SK-N-SH (cell line): Measurements from ENCODE around the gene NRM. TPM values are rescaled to one million over a fixed set of nuclear protein-coding genes. Genes with fewer than 3 reads are reported as not detected.

ENCODE experiments used
- CTCF ChIA-PET: fragments of 300-600, 350-600 bp; formaldehyde crosslinking; extraction: SDS; loops from one replicate; lab custom pipeline; 2021; lab: Yijun Ruan, JAX
- POLR2A ChIA-PET: fragments of 350-600 bp; sonication (Branson Sonifier 250); formaldehyde crosslinking; extraction: SDS; loops from one replicate; lab custom pipeline; 2020; ENCODE audit warnings: antibody characterized with exemption, inconsistent platforms; lab: Yijun Ruan, JAX
- DNase-seq: peaks from one replicate; pipeline ENCODE4 v3.0.0; 2012
- H2AFZ ChIP-seq: fragments of 200-600 bp; sonication (generic); 2 replicates; pipeline ENCODE4 v1.8.1; 2016; ENCODE audit warnings: antibody characterized with exemption, mild to moderate bottlenecking, low read depth
- H3F3A ChIP-seq: fragments of 200-600 bp; sonication (generic); replicated peaks from 2 replicates; pipeline ENCODE3; 2016; ENCODE audit warnings: antibody characterized with exemption, mild to moderate bottlenecking; ENCODE audit not compliant: insufficient read depth
- H3K27ac ChIP-seq, 2 experiments: fragments of 200-500 bp in 1 of 2; fragments of 200-600 bp in 1 of 2; sonication (Bioruptor generic) in 1 of 2; sonication (generic), shearing (Covaris generic) in 1 of 2; 2 replicates each; pipeline versions ENCODE4 v1.5.1 to v1.6.1; 2014 to 2016; ENCODE audit warnings: low read depth in 2 of 2, inconsistent platforms in 1 of 2, low read length in 1 of 2, mild to moderate bottlenecking in 1 of 2, mixed read lengths in 1 of 2
- H3K27me3 ChIP-seq: fragments of 200-600 bp; sonication (generic), shearing (Covaris generic); 2 replicates; pipeline ENCODE4 v1.6.1; 2016; ENCODE audit warnings: mixed run types; ENCODE audit not compliant: insufficient read depth
- H3K36me3 ChIP-seq, 2 experiments: fragments of 200-500 bp in 1 of 2; fragments of 200-600 bp in 1 of 2; sonication (Bioruptor generic) in 1 of 2; sonication (generic) in 1 of 2; replicated peaks in 1 of 2; 2 replicates each; pipeline versions ENCODE3 to v1.5.1; 2014 to 2016; ENCODE audit warnings: low read length in 1 of 2, mild to moderate bottlenecking in 1 of 2; ENCODE audit not compliant: insufficient read depth in 2 of 2, control insufficient read depth in 1 of 2
- H3K4me1 ChIP-seq, 2 experiments: fragments of 200-500 bp in 1 of 2; fragments of 200-600 bp in 1 of 2; sonication (Bioruptor generic) in 1 of 2; sonication (generic), shearing (Covaris generic) in 1 of 2; 2 replicates each; pipeline versions ENCODE4 v1.5.1 to v1.6.1; 2014 to 2016; ENCODE audit warnings: low read depth in 1 of 2, low read length in 1 of 2, mixed run types in 1 of 2; ENCODE audit not compliant: insufficient read depth in 2 of 2, control insufficient read depth in 1 of 2
- H3K4me2 ChIP-seq: fragments of 200-600 bp; sonication (generic), shearing (Covaris generic); 2 replicates; pipeline ENCODE4 v1.6.1; 2017; ENCODE audit warnings: mixed run types
- H3K4me3 ChIP-seq, 2 experiments: fragments of 200-500 bp in 1 of 2; fragments of 200-600 bp in 1 of 2; sonication (Bioruptor generic) in 1 of 2; sonication (generic), shearing (Covaris generic) in 1 of 2; 2 replicates each; pipeline versions ENCODE4 v1.5.1 to v1.8.1; 2014 to 2016; ENCODE audit warnings: low read depth in 2 of 2, inconsistent platforms in 1 of 2, low read length in 1 of 2, mild to moderate bottlenecking in 1 of 2, mixed read lengths in 1 of 2, moderate library complexity in 1 of 2
- H3K79me2 ChIP-seq: fragments of 200-600 bp; sonication (generic); 2 replicates; pipeline ENCODE4 v1.8.1; 2017; ENCODE audit warnings: mild to moderate bottlenecking; ENCODE audit not compliant: insufficient read depth
- H3K9ac ChIP-seq: fragments of 200-600 bp; sonication (generic); 2 replicates; pipeline ENCODE4 v1.6.1; 2017; ENCODE audit warnings: mixed run types
- H3K9me2 ChIP-seq: fragments of 200-600 bp; sonication (generic); 2 replicates; pipeline ENCODE4 v1.6.1; 2017; ENCODE audit warnings: mixed run types
- H3K9me3 ChIP-seq: fragments of 200-600 bp; sonication (generic); 2 replicates; pipeline ENCODE4 v1.6.1; 2017; ENCODE audit warnings: mixed run types, mild to moderate bottlenecking, moderate library complexity
- H4K20me1 ChIP-seq: fragments of 200-600 bp; sonication (generic); 2 replicates; pipeline ENCODE4 v1.6.1; 2017; ENCODE audit warnings: mild to moderate bottlenecking, mixed run types; ENCODE audit not compliant: insufficient read depth
- IRF3 ChIP-seq: fragments of 150-350 bp; IDR thresholded peaks from 2 replicates; pipeline ENCODE4 v1.6.1; 2016; ENCODE audit warnings: mild to moderate bottlenecking, low read depth, low read length
- JUND ChIP-seq: IDR thresholded peaks from 2 replicates; pipeline ENCODE4 v1.4.0; 2012
- MEF2A ChIP-seq: IDR thresholded peaks from 2 replicates; pipeline ENCODE4 v1.4.0; 2012; ENCODE audit warnings: low read depth, borderline replicate concordance
- MXI1 ChIP-seq: IDR thresholded peaks from 2 replicates; pipeline ENCODE4 v1.6.1; 2012; ENCODE audit warnings: mild to moderate bottlenecking, low read depth, low read length, improper control_type of control experiment
- RAD21 ChIP-seq: IDR thresholded peaks from 2 replicates; pipeline ENCODE4 v1.6.1; 2012; ENCODE audit warnings: mild to moderate bottlenecking, low read length
- RCOR1 ChIP-seq: fragments of 150-350 bp; IDR thresholded peaks from 2 replicates; pipeline ENCODE4 v1.6.1; 2017; ENCODE audit warnings: antibody characterized with exemption, low read length
- REST ChIP-seq: IDR thresholded peaks from 2 replicates; pipeline ENCODE4 v1.6.1; 2012; ENCODE audit warnings: mild to moderate bottlenecking, low read depth, low read length, moderate library complexity
- RFX5 ChIP-seq: IDR thresholded peaks from 2 replicates; pipeline ENCODE4 v1.6.1; 2012; ENCODE audit warnings: mild to moderate bottlenecking, improper control_type of control experiment, low read length
- SIN3A ChIP-seq: IDR thresholded peaks from 2 replicates; pipeline ENCODE4 v1.6.1; 2012; ENCODE audit warnings: low read depth, mild to moderate bottlenecking, low read length, moderate library complexity, borderline replicate concordance
- TCF12 ChIP-seq: IDR thresholded peaks from 2 replicates; pipeline ENCODE4 v1.4.0; 2012
- TEAD4 ChIP-seq: IDR thresholded peaks from 2 replicates; pipeline ENCODE4 v1.4.0; 2012; ENCODE audit warnings: mild to moderate bottlenecking, borderline replicate concordance; ENCODE audit not compliant: insufficient read depth
- USF1 ChIP-seq: IDR thresholded peaks from 2 replicates; pipeline ENCODE4 v1.4.0; 2012; ENCODE audit warnings: low read depth, borderline replicate concordance
- YY1 ChIP-seq: IDR thresholded peaks from 2 replicates; pipeline ENCODE4 v1.4.0; 2012; ENCODE audit warnings: low read depth, mild to moderate bottlenecking
- ZBTB33 ChIP-seq: IDR thresholded peaks from 2 replicates; pipeline ENCODE4 v1.4.0; 2012; ENCODE audit warnings: low read depth, borderline replicate concordance
- WGBS: methylation state at CpG from one replicate; pipeline ENCODE4 v1.1.6; 2017; ENCODE audit warnings: low lambda C conversion rate; 5-methylcytosine and 5-hydroxymethylcytosine counted together
- polyA plus RNA-seq, 3 experiments: library from polyadenylated mRNA; depleted of rRNA; stranded (reverse); fragments of >200 nt; gene quantifications; 2 replicates each; pipeline ENCODE4 v1.2.3, GENCODE V29; 2012

The NRM gene
- polyA plus RNA-seq, 1 of the 3 experiments (the other 2 are of a cell fraction): 26.8 TPM

GRCh38 chr6:30740540-30740870 lies 49.7 kb upstream of the NRM start (continued):
- TF ChIP-seq REST (no peak), MXI1 (no peak), TCF12 (no peak), RAD21 (no peak), MEF2A (no peak)

GRCh38 chr6:30738532-30738931 lies 47.7 kb upstream of the NRM start:
- POLR2A ChIA-PET: interaction anchor here (0.5 kb wide), 1 partner anchor 10 kb away, joined by 4 read pairs; no protein-coding TSS in a partner anchor
- CTCF ChIA-PET: interaction anchor here (0.8 to 42.4 kb wide), 4 partner anchors 8 to 90 kb away, joined by 4 to 838 read pairs (median 50); partner anchors contain the start of genes DHX16, NRM and PPP1R18

More at GRCh38 chr6:30738532-30738931, 47.7 kb upstream of the NRM start:
- H3K79me2 ChIP-seq: peaks cover 96% of the 10 kb centered on the region
- 88% methylated on average over 6 of the region's 6 CpGs for WGBS
- H4K20me1 ChIP-seq: peaks cover 5% of the 10 kb centered on the region; the same call in 1 of the 2 replicates
- H3K9me3 ChIP-seq: no peaks in the 10 kb centered on the region
- peaks cover 12% of the 10 kb centered on the region for H3F3A ChIP-seq
- no peak for DNase-seq
- no peak overlapping the region for H2AFZ ChIP-seq
- no peak overlapping the region for H3K9ac ChIP-seq
- H3K4me3 ChIP-seq: no peak overlapping the region
- H3K27ac ChIP-seq: no peak overlapping the region
- peaks cover 40 to 66% of the 10 kb centered on the region in 2 experiments for H3K36me3 ChIP-seq
- no peak for TF ChIP-seq RCOR1
- no peak for TF ChIP-seq IRF3
- TF ChIP-seq ZBTB33: no peak
- no peak for TF ChIP-seq USF1
- no peak for TF ChIP-seq TEAD4
- no peak for TF ChIP-seq RFX5
- TF ChIP-seq YY1: no peak
- TF ChIP-seq JUND: no peak
- TF ChIP-seq SIN3A: no peak
- no peaks in the 10 kb centered on the region for H3K27me3 ChIP-seq
- peaks cover 21 to 26% of the 10 kb centered on the region in 2 experiments for H3K4me1 ChIP-seq
- H3K9me2 ChIP-seq: no peaks in the 10 kb centered on the region
- peak overlapping the region; percentile 10; the same call in 1 of the 2 replicates for H3K4me2 ChIP-seq
